Esophagus muscularis mucosa (tissue), 4 donors: ENCODE data around the gene HPS3. TPM values are rescaled to one million over a fixed set of nuclear protein-coding genes. Genes with fewer than 3 reads are reported as not detected.
"Not testable (repeated sequence)": the region's sequence is repeated elsewhere in the genome, so short reads cannot be mapped to it uniquely, and the experiment has no call there.

Source experiments
- DNase-seq: peaks from one replicate; pipeline ENCODE4 v3.0.0-alpha.2; 2017; ENCODE audit errors: extremely low spot score
- H3K27ac ChIP-seq, 4 donors: fragments of 200-600 bp; sonication (generic); replicated peaks in 1 of 4; 1 replicate in 3 of 4; 2 replicates in 1 of 4; pipeline ENCODE4 v1.5.1; 2016 to 2019; ENCODE audit warnings: mild to moderate bottlenecking in 1 of 4
- H3K27me3 ChIP-seq, 4 donors: fragments of 200-600 bp; sonication (generic); one replicate each; pipeline versions ENCODE4 v1.5.1 to v1.6.0; 2016 to 2019
- H3K36me3 ChIP-seq, 4 donors: fragments of 200-600 bp; sonication (generic); one replicate each; pipeline ENCODE4 v1.5.1; 2016 to 2019
- H3K4me1 ChIP-seq, 4 donors: fragments of 200-600 bp; sonication (generic); one replicate each; pipeline ENCODE4 v1.5.1; 2016 to 2019
- H3K4me3 ChIP-seq, 4 donors: fragments of 200-600 bp; sonication (generic); 1 replicate in 2 of 4; 2 replicates in 2 of 4; pipeline ENCODE4 v1.5.1; 2016 to 2019; ENCODE audit warnings: mild to moderate bottlenecking in 4 of 4, moderate library complexity in 1 of 4
- H3K9me3 ChIP-seq, 4 donors: fragments of 200-600 bp; sonication (generic); 1 replicate in 3 of 4; 2 replicates in 1 of 4; pipeline ENCODE4 v1.5.1; 2016 to 2019
- CTCF ChIP-seq, 3 experiments: fragments of 200-600 bp in 2 of 3; fragments of 450-650 bp in 1 of 3; sonication (generic) in 2 of 3; IDR thresholded peaks; one replicate each; pipeline ENCODE4 v1.5.1; 2017 to 2019; ENCODE audit warnings: antibody characterized with exemption in 3 of 3, mild to moderate bottlenecking in 2 of 3, moderate library complexity in 1 of 3
- EP300 ChIP-seq: sonication (generic); formaldehyde crosslinking; IDR thresholded peaks from one replicate; pipeline ENCODE4 v1.6.1; 2017; ENCODE audit warnings: antibody characterized with exemption
- POLR2A ChIP-seq: fragments of 450-650 bp; IDR thresholded peaks from one replicate; pipeline ENCODE4 v1.6.1; 2017; ENCODE audit warnings: antibody characterized with exemption, moderate library complexity, mild to moderate bottlenecking, low read depth
- POLR2AphosphoS5 ChIP-seq, 2 donors: sonication (generic); formaldehyde crosslinking; IDR thresholded peaks; one replicate each; pipeline ENCODE4 v1.6.1; 2017; ENCODE audit warnings: antibody characterized with exemption in 2 of 2
- WGBS: methylation state at CpG from one replicate; pipeline ENCODE4 v1.1.5; 2018; 5-methylcytosine and 5-hydroxymethylcytosine counted together
- intact Hi-C: fragments of 100-400 bp; cut with DNase I; formaldehyde crosslinking; loops from one replicate; pipeline ENCODE4 v1.15.1; 2023
- total RNA-seq, 4 donors: library from RNA; depleted of rRNA; stranded (reverse); fragments of >200 nt; gene quantifications; one replicate each; pipeline versions ENCODE4 v1.1.0 to v1.2.1, GENCODE V29; 2016

The HPS3 gene
- total RNA-seq, 4 donors from 2014 or later, result 10.6 to 15.9 (median 12.4) TPM

GRCh38 chr3:149212386-149212785, 82.9 kb downstream of the HPS3 start:
- intact Hi-C loops, result no loop called here
- no peak for DNase-seq
- Histone ChIP-seq H3K27me3 (no peaks in the 10 kb centered on the region), H3K27ac (no peak overlapping the region), H3K4me3 (no peak overlapping the region), H3K36me3 (no peaks in the 10 kb centered on the region), H3K9me3 (no peaks in the 10 kb centered on the region), H3K4me1 (peaks cover 6 to 14% (median 8%) of the 10 kb centered on the region in 4 donors)
- 96% methylated on average over 1 of the region's 1 CpG for WGBS
- TF ChIP-seq CTCF (IDR thresholded peaks at IDR 0.05) (no peak), EP300 (no peak), POLR2AphosphoS5 (IDR thresholded peaks at IDR 0.05) (no peak), POLR2A (no peak)

GRCh38 chr3:149214702-149215101, 85.3 kb downstream of the HPS3 start:
- H3K4me3 ChIP-seq, result no peak overlapping the region
- H3K9me3 ChIP-seq, result no peaks in the 10 kb centered on the region
- WGBS, result 89% methylated on average over 1 of the region's 1 CpG
- no peak overlapping the region for H3K27ac ChIP-seq
- H3K27me3 ChIP-seq, result no peaks in the 10 kb centered on the region
- peaks cover 6 to 14% (median 8%) of the 10 kb centered on the region in 4 donors for H3K4me1 ChIP-seq
- no peaks in the 10 kb centered on the region for H3K36me3 ChIP-seq
- no peak for DNase-seq
- intact Hi-C loops, result no loop called here
- TF ChIP-seq EP300, result no peak
- no peak for TF ChIP-seq POLR2A
- TF ChIP-seq POLR2AphosphoS5 (IDR thresholded peaks at IDR 0.05), result no peak
- TF ChIP-seq CTCF (IDR thresholded peaks at IDR 0.05), result no peak

GRCh38 chr3:149215515-149215914, 86.1 kb downstream of the HPS3 start:
- DNase-seq, result no peak
- H3K27ac ChIP-seq, result no peak overlapping the region
- no peak for TF ChIP-seq POLR2AphosphoS5 (IDR thresholded peaks at IDR 0.05)
- no peak for TF ChIP-seq EP300
- TF ChIP-seq CTCF (IDR thresholded peaks at IDR 0.05), result no peak
- no peak for TF ChIP-seq POLR2A
- H3K9me3 ChIP-seq, result no peaks in the 10 kb centered on the region
- intact Hi-C loops, result no loop called here
- H3K4me1 ChIP-seq, result peaks cover 6 to 14% (median 8%) of the 10 kb centered on the region in 4 donors
- H3K36me3 ChIP-seq, result no peaks in the 10 kb centered on the region
- 78% methylated on average over 2 of the region's 2 CpGs for WGBS
- H3K4me3 ChIP-seq, result no peak overlapping the region
- H3K27me3 ChIP-seq, result no peaks in the 10 kb centered on the region

- no peak overlapping the region for H3K27ac ChIP-seq
- peaks cover 6 to 14% (median 8%) of the 10 kb centered on the region in 4 donors for H3K4me1 ChIP-seq
- H3K27me3 ChIP-seq, result no peaks in the 10 kb centered on the region
- H3K36me3 ChIP-seq, result no peaks in the 10 kb centered on the region
- no peak overlapping the region for H3K4me3 ChIP-seq
- H3K9me3 ChIP-seq, result no peaks in the 10 kb centered on the region
- DNase-seq, result no peak
- TF ChIP-seq POLR2AphosphoS5 (IDR thresholded peaks at IDR 0.05) (no peak), CTCF (IDR thresholded peaks at IDR 0.05) (no peak), POLR2A (no peak), EP300 (no peak)
- intact Hi-C loops, result no loop called here
- WGBS, result 80% methylated on average over 4 of the region's 4 CpGs
Measured at GRCh38 chr3:149216193-149216869, 86.9 kb downstream of the HPS3 start.

GRCh38 chr3:149217347-149217746, 87.9 kb downstream of the HPS3 start:
- DNase-seq, result no peak
- Histone ChIP-seq H3K4me1 (peaks cover 6 to 14% (median 8%) of the 10 kb centered on the region in 4 donors), H3K4me3 (no peak overlapping the region), H3K36me3 (no peaks in the 10 kb centered on the region), H3K9me3 (no peaks in the 10 kb centered on the region), H3K27ac (no peak overlapping the region), H3K27me3 (no peaks in the 10 kb centered on the region)
- TF ChIP-seq POLR2A (no peak), POLR2AphosphoS5 (IDR thresholded peaks at IDR 0.05) (no peak), CTCF (IDR thresholded peaks at IDR 0.05) (no peak)
- 94% methylated on average over 5 of the region's 5 CpGs for WGBS
- intact Hi-C loops, result no loop called here

GRCh38 chr3:149219380-149220121, 90.1 kb downstream of the HPS3 start:
- DNase-seq, H3K4me3 ChIP-seq, H3K9me3 ChIP-seq, intact Hi-C loops, H3K36me3 ChIP-seq, H3K27ac ChIP-seq, H3K27me3 ChIP-seq: not testable (repeated sequence)
- peaks cover 8 to 16% (median 9%) of the 10 kb centered on the region in 4 donors for H3K4me1 ChIP-seq
- 92% methylated on average over 1 of the region's 1 CpG for WGBS
